Neural progenitor cell (in vitro differentiated cells): ENCODE results near the gene MYO1D.

Experiments used
- CTCF ChIP-seq: fragments of 200-600 bp; sonication (generic); IDR thresholded peaks from 2 replicates; pipeline ENCODE4 v1.5.1; 2017; ENCODE audit warnings: antibody characterized with exemption, mild to moderate bottlenecking
- EZH2 ChIP-seq: fragments of 200-600 bp; sonication (generic); IDR thresholded peaks from 2 replicates; pipeline ENCODE4 v1.6.1; 2017; ENCODE audit warnings: antibody characterized with exemption, mild to moderate bottlenecking, moderate library complexity

DNA sequence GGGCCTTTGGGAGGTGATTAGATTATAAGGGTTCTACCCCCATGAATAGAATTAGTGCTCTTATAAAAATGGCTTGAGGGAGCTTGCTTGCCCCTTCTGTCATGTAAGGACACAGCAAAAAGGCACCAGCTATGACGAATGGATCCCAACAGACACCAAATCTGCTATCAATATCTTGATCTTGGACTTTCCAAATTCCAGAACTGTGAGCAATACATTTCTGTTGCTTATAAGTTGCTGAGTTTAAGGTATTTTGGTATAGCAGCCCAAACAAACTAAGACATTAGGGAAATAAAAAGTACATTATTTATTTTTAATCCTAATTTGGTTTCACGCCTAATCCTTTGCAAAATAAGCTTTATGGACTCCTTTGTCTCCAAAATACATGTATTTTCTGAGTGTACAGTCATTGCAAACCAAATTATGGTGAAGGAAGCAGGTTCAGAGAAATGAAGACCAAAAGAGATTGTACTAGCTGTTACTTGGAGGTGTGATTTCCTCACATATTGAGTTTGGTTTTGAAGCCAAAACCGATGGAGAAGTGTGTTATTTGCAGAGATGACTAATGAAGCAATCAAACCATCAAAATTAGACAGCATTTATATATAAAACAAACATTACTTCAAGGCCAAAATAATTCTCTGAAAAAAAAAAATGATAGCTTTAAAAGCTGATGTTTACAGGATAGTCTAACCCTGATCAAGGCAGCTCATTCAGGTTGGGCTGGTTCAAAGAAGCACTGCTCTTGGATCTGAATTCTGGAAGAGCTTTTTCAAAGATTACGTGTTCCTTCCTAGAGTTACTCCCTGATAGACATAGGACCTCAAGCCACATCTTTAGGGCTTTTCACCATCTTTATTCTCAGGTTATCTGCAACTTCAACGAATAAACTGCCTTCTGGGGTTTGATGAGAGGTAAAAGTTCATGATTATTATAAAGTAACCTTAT lies 71.6 kb downstream of the MYO1D start:
- TF ChIP-seq CTCF = no peak
- no peak for TF ChIP-seq EZH2
